Astrocyte (in vitro differentiated cells and primary cell): ENCODE results near the gene PMEL.

Experiments
- EZH2 ChIP-seq: IDR thresholded peaks from 2 replicates; pipeline ENCODE4 v1.6.1; 2012; ENCODE audit warnings: mild to moderate bottlenecking, low read length, inconsistent platforms; ENCODE audit not compliant: insufficient read depth
- TF ChIP-seq, protein P1 (sequence below): IDR thresholded peaks from 2 replicates; pipeline ENCODE4 v1.5.1; 2011; ENCODE audit warnings: low read depth, mild to moderate bottlenecking, inconsistent platforms, low read length, moderate library complexity; ENCODE audit not compliant: insufficient read depth

DNA sequence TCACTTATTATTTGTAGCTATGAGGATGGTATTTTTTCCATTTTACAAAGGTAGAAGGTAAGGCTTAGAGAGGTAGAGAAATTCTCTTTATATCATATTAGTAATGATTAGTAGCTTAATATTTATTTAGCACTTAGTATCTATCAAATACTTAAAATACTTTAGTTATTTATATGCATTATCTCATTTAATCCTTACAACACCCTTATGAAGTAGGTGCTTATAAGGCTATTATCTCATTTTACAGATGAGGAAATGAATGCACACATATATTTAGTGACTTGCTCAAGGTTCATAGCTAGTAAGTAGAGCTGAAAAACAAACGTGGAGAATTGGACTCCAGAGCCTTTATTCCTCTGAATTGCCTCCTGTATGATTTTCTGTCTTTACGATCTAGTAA is 19.0 kb upstream of the PMEL start:
- TF ChIP-seq, protein P1, sequence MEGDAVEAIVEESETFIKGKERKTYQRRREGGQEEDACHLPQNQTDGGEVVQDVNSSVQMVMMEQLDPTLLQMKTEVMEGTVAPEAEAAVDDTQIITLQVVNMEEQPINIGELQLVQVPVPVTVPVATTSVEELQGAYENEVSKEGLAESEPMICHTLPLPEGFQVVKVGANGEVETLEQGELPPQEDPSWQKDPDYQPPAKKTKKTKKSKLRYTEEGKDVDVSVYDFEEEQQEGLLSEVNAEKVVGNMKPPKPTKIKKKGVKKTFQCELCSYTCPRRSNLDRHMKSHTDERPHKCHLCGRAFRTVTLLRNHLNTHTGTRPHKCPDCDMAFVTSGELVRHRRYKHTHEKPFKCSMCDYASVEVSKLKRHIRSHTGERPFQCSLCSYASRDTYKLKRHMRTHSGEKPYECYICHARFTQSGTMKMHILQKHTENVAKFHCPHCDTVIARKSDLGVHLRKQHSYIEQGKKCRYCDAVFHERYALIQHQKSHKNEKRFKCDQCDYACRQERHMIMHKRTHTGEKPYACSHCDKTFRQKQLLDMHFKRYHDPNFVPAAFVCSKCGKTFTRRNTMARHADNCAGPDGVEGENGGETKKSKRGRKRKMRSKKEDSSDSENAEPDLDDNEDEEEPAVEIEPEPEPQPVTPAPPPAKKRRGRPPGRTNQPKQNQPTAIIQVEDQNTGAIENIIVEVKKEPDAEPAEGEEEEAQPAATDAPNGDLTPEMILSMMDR = no peak
- TF ChIP-seq EZH2 = no peak
